Myocyte (in vitro differentiated cells): ENCODE data around the gene EXOC4. TPM values are rescaled to one million over a fixed set of nuclear protein-coding genes. Genes with fewer than 3 reads are reported as not detected.
A peak's percentile ranks its signal among the peaks of the same experiment; 100 is the strongest.

Experiments used
- DNase-seq: peaks from one replicate; pipeline ENCODE4 v3.0.0-alpha.2; 2012; ENCODE audit warnings: low read depth
- total RNA-seq: library from RNA; depleted of rRNA; stranded (reverse); fragments of >200 nt; gene quantifications from 2 replicates; pipeline ENCODE4 v1.2.3, GENCODE V29; 2014

EXOC4 gene
- total RNA-seq, 1 donor from 2014 or later: 106 TPM

- DNase-seq: no peak
These were observed 315.7 kb downstream of the EXOC4 start for GRCh38 chr7:133568544-133568943.

- peak; percentile 40 for DNase-seq
These were observed 317.4 kb downstream of the EXOC4 start for GRCh38 chr7:133570321-133570720.

GRCh38 chr7:133571076-133571475 lies 318.2 kb downstream of the EXOC4 start:
- no peak for DNase-seq

GRCh38 chr7:133572087-133572486 lies 319.2 kb downstream of the EXOC4 start:
- no peak for DNase-seq

- DNase-seq: no peak
These were observed 320.0 kb downstream of the EXOC4 start for GRCh38 chr7:133572843-133573242.

GRCh38 chr7:133573554-133574265 lies 320.8 kb downstream of the EXOC4 start:
- no peak for DNase-seq

GRCh38 chr7:133575726-133576440 lies 323.0 kb downstream of the EXOC4 start:
- peak; percentile 55 for DNase-seq

- DNase-seq: no peak
These were observed 323.8 kb downstream of the EXOC4 start for GRCh38 chr7:133576612-133577168.

GRCh38 chr7:133582766-133583523 lies 330.1 kb downstream of the EXOC4 start:
- no peak for DNase-seq

GRCh38 chr7:133583545-133584171 lies 330.8 kb downstream of the EXOC4 start:
- no peak for DNase-seq

GRCh38 chr7:133584956-133585668 lies 332.2 kb downstream of the EXOC4 start:
- DNase-seq: no peak

GRCh38 chr7:133586253-133586652 lies 333.4 kb downstream of the EXOC4 start:
- no peak for DNase-seq

GRCh38 chr7:133587903-133588302 lies 335.0 kb downstream of the EXOC4 start:
- DNase-seq: no peak

GRCh38 chr7:133590795-133591194 lies 337.9 kb downstream of the EXOC4 start:
- DNase-seq: no peak

- DNase-seq: no peak
These were observed 338.9 kb downstream of the EXOC4 start for GRCh38 chr7:133591704-133592340.

GRCh38 chr7:133593561-133593960 lies 340.7 kb downstream of the EXOC4 start:
- no peak for DNase-seq

- DNase-seq: peak; percentile 48
These were observed 348.7 kb downstream of the EXOC4 start for GRCh38 chr7:133601617-133602016.

GRCh38 chr7:133602291-133602690 lies 349.4 kb downstream of the EXOC4 start:
- peak; percentile 73 for DNase-seq

GRCh38 chr7:133606991-133607390 lies 354.1 kb downstream of the EXOC4 start:
- DNase-seq: no peak

GRCh38 chr7:133609806-133610205 lies 356.9 kb downstream of the EXOC4 start:
- DNase-seq: no peak
